Measurements from ENCODE around the gene PLXND1. TPM values are rescaled to one million over a fixed set of nuclear protein-coding genes. Genes with fewer than 3 reads are reported as not detected.

The PLXND1 gene
- total RNA-seq, 1 experiment from 2014 or later = 126 TPM

DNA sequence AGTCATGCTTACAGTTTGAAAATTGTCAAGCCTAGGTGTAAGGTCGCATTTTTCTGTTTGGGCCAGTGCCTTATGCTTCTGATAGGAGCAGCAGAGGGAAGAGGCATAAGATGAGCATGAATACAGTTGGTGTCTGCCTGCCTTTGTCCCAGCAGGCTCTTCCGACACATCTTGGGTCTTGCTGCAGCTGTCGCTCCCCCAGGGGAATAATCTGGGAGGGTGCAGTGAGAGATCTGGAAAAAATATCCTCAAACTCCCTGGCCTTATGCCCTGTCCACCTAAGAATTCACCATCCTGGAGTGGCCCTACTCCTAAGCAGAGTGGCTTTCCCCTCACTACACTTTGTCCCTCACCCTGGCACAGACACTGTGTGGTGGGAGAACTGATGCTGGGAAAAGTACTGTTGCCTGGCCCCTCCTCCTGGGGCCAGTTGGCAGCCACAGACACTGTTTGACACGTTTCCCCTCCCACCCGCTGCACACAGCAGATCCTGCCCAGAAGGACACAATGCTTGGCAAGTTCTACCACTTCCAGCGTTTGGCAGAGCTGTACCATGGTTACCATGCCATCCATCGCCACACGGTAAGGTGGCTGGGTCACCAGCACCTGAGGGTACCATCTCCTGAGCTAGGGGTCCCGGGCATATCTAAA lies 99.2 kb downstream of the PLXND1 start:
- DNase-seq (ENCODE audit: low read depth) = no peak

DNA sequence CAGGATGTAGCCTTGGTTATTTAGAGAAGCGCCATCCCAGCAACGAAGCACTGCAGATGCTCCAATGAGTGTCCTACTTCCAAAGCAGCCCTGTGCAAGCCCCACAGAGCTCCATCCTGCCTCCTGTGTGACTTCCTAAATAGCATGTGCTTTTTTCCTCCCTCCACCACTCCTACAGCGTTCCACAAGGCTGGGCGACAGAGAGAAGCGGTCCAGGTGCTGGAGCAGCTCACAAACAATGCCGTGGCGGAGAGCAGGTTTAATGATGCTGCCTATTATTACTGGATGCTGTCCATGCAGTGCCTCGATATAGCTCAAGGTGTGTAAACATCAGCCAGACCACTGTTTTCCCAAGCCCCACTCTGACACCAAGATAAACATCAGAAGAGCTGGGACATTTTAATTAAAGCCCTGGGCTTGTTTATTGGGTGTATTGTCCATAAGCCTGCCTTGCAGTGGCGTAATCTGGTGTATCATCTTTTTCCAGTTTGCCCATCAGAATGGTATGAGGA lies 100.2 kb downstream of the PLXND1 start:
- DNase-seq (ENCODE audit: low read depth) = no peak

DNA sequence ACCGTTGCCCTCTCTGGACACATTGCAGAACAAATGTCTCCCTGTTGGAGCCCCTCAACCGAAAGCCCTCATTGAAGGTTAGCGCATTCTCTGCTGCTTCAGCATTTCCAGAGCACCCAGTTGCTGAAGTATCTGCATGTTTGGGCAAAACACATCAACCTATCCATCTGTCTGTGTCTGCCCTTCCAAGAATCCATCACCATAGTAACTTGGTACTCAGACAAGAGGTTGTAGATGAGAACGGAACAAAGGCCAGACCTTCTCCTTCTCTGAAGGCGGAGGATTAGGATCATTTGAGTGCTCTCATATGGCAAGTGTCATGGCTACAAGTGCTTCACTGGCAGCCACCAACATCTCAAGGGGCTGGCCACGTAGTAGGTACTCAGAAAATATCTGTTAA lies 101.1 kb downstream of the PLXND1 start:
- DNase-seq (ENCODE audit: low read depth) = no peak

Other genes starting within 250 kb of the PLXND1 start
- not detected in 2 replicates for gene EFCAB12, start 178.0 kb downstream of the PLXND1 start, total RNA-seq (2014; rRNA removed; shearing (Covaris generic))
- 43.2 and 48.2 TPM in 2 replicates for gene MBD4, start 166.7 kb downstream of the PLXND1 start, total RNA-seq (2014; rRNA removed; shearing (Covaris generic))
- gene IFT122, start 166.5 kb downstream of the PLXND1 start, total RNA-seq (2014; rRNA removed; shearing (Covaris generic)) = 8.5 and 14.7 TPM in 2 replicates
- gene RHO, start 78.0 kb downstream of the PLXND1 start, total RNA-seq (2014; rRNA removed; shearing (Covaris generic)) = 0.05 TPM in 1 of 2 replicates, not detected in the other
- not detected in 2 replicates for gene H1-8, start 63.5 kb downstream of the PLXND1 start, total RNA-seq (2014; rRNA removed; shearing (Covaris generic))